Endothelial cell of umbilical vein (primary cell): ENCODE measurements around the gene DSCAML1. TPM values are rescaled to one million over a fixed set of nuclear protein-coding genes. Genes with fewer than 3 reads are reported as not detected.

Experiments used
- BruUV-seq: library from RNA; stranded (reverse); fragments of 400-500 nt; replicated peaks from 2 replicates; lab custom pipeline; 2021; lab: Mats Ljungman, UMichigan
- CTCF ChIA-PET: fragments of 300-600, 350-600 bp; sonication (Branson Sonifier 250); formaldehyde crosslinking; loops from one replicate; lab custom pipeline; 2021; ENCODE audit warnings: antibody characterized with exemption, inconsistent platforms; lab: Charles Lee
- POLR2A ChIA-PET: fragments of 300-600, 350-600 bp; sonication (Branson Sonifier 250); formaldehyde crosslinking; loops from one replicate; lab custom pipeline; 2021; ENCODE audit warnings: antibody characterized with exemption, inconsistent platforms; lab: Charles Lee
- DNase-seq: peaks from one replicate; pipeline ENCODE4 v3.0.0-alpha.2; 2011; ENCODE audit warnings: low read depth, low spot score
- FAIRE-seq: peaks from 2 replicates; lab custom pipeline; 2011; peaks lifted over from hg19 to GRCh38; lab: Jason Lieb, UNC
- H2AFZ ChIP-seq: 2 replicates; pipeline ENCODE4 v1.6.0; 2012; ENCODE audit warnings: low read depth, low read length, control low read depth, inconsistent platforms
- H3K27ac ChIP-seq: 2 replicates; pipeline ENCODE4 v1.5.1; 2011; ENCODE audit warnings: low read depth, mild to moderate bottlenecking, control low read depth, low read length, moderate library complexity; ENCODE audit not compliant: insufficient read depth
- H3K27me3 ChIP-seq, 2 experiments: 2 replicates each; pipeline versions ENCODE4 v1.6.0 to v1.6.1; 2011; ENCODE audit warnings: low read length in 2 of 2, mixed read lengths in 1 of 2; ENCODE audit not compliant: control insufficient read depth in 2 of 2, insufficient read depth in 2 of 2
- H3K36me3 ChIP-seq, 2 experiments: 2 replicates in 1 of 2; 3 replicates in 1 of 2; pipeline ENCODE4 v1.5.1; 2011; ENCODE audit warnings: low read length in 2 of 2, mild to moderate bottlenecking in 1 of 2, moderate library complexity in 1 of 2; ENCODE audit not compliant: control insufficient read depth in 2 of 2, insufficient read depth in 2 of 2; ENCODE audit errors: extremely low read depth in 1 of 2
- H3K4me1 ChIP-seq: 3 replicates; pipeline ENCODE4 v1.5.1; 2011; ENCODE audit warnings: mild to moderate bottlenecking, low read length; ENCODE audit not compliant: control insufficient read depth, insufficient read depth; ENCODE audit errors: extremely low read depth
- H3K4me2 ChIP-seq: 2 replicates; pipeline ENCODE4 v1.6.1; 2011; ENCODE audit warnings: low read length, control low read depth, mixed read lengths; ENCODE audit not compliant: insufficient read depth
- H3K4me3 ChIP-seq, 3 experiments: fragments of 200-600 bp in 1 of 3; sonication (generic), shearing (Covaris generic) in 1 of 3; replicated peaks in 1 of 3; 2 replicates each; pipeline ENCODE4 v1.5.1; 2011 to 2016; ENCODE audit warnings: control low read depth in 3 of 3, low read length in 3 of 3, mild to moderate bottlenecking in 2 of 3, inconsistent platforms in 1 of 3, low read depth in 1 of 3, moderate library complexity in 1 of 3; ENCODE audit not compliant: insufficient read depth in 1 of 3
- H3K79me2 ChIP-seq: 2 replicates; pipeline ENCODE4 v1.6.0; 2012; ENCODE audit warnings: low read length, inconsistent platforms; ENCODE audit not compliant: control insufficient read depth, insufficient read depth
- H3K9ac ChIP-seq: replicated peaks from 2 replicates; pipeline ENCODE3; 2011; ENCODE audit warnings: low read length, control low read depth; ENCODE audit not compliant: insufficient read depth; ENCODE audit errors: extremely low read depth
- H3K9me1 ChIP-seq: replicated peaks from 3 replicates; pipeline ENCODE4 v1.6.0; 2011; ENCODE audit warnings: mild to moderate bottlenecking, low read length; ENCODE audit not compliant: control insufficient read depth, insufficient read depth; ENCODE audit errors: extremely low read depth
- H3K9me3 ChIP-seq: replicated peaks from 2 replicates; pipeline ENCODE4 v1.5.1; 2012; ENCODE audit warnings: low read length, inconsistent platforms; ENCODE audit not compliant: control insufficient read depth, insufficient read depth
- H4K20me1 ChIP-seq: replicated peaks from 2 replicates; pipeline ENCODE3; 2011; ENCODE audit warnings: mild to moderate bottlenecking, low read length; ENCODE audit not compliant: control insufficient read depth, insufficient read depth; ENCODE audit errors: extremely low read depth
- EZH2 ChIP-seq: IDR thresholded peaks from 2 replicates; pipeline ENCODE4 v1.6.1; 2012; ENCODE audit warnings: borderline replicate concordance, low read depth, mild to moderate bottlenecking, moderate library complexity, low read length, inconsistent platforms; ENCODE audit not compliant: severe bottlenecking
- FOS ChIP-seq: IDR thresholded peaks from 2 replicates; pipeline ENCODE4 v1.6.1; 2011; ENCODE audit warnings: mild to moderate bottlenecking, low read length, moderate library complexity, borderline replicate concordance; ENCODE audit not compliant: insufficient read depth
- GATA2 ChIP-seq: IDR thresholded peaks from 2 replicates; pipeline ENCODE4 v1.7.0; 2011; ENCODE audit warnings: low read depth, mild to moderate bottlenecking, moderate library complexity, mixed read lengths, low read length; ENCODE audit not compliant: insufficient read length, insufficient read depth
- JUN ChIP-seq: IDR thresholded peaks from 2 replicates; pipeline ENCODE4 v1.6.1; 2011; ENCODE audit warnings: borderline replicate concordance, low read depth; ENCODE audit not compliant: insufficient read length, insufficient read depth
- MAX ChIP-seq: IDR thresholded peaks from 2 replicates; pipeline ENCODE4 v1.6.1; 2011; ENCODE audit not compliant: insufficient read depth, insufficient read length
- MYC ChIP-seq: IDR thresholded peaks from one replicate; pipeline ENCODE4 v1.6.1; 2011; ENCODE audit warnings: mild to moderate bottlenecking, low read depth, low read length
- POLR2A ChIP-seq: IDR thresholded peaks from 2 replicates; pipeline ENCODE4 v1.6.1; 2012; ENCODE audit warnings: low read depth, mild to moderate bottlenecking, control low read depth, low read length
- POLR2AphosphoS5 ChIP-seq: IDR thresholded peaks from 2 replicates; pipeline ENCODE4 v1.6.1; 2012; ENCODE audit warnings: low read depth, mild to moderate bottlenecking, control low read depth, low read length, moderate library complexity; ENCODE audit not compliant: insufficient read depth
- dilution Hi-C: fragments of 300-500 bp; cut with MboI; formaldehyde crosslinking; loops from one replicate; pipeline ENCODE4 v1.15.0; 2019; ENCODE audit warnings: low sequenced_read_pairs; ENCODE audit not compliant: extremely low pct_ligation_motif_present
- intact Hi-C: fragments of 100-400 bp; cut with micrococcal nuclease; formaldehyde crosslinking; loops from one replicate; pipeline ENCODE4 v1.10.0; 2022
- polyA plus RNA-seq, 4 experiments: library from polyadenylated mRNA; depleted of rRNA in 3 of 4; stranded (reverse) in 3 of 4; unstranded in 1 of 4; fragments of >200 nt; gene quantifications; 2 replicates each; pipeline versions ENCODE4 v1.2.1 to v1.2.3, GENCODE V29; 2011 to 2012; ENCODE audit warnings: missing spikeins in 1 of 4
- total RNA-seq: library from RNA; stranded (reverse); gene quantifications from 2 replicates; pipeline ENCODE4 v1.2.3, GENCODE V29; 2021
- TF ChIP-seq, protein P1 (sequence below), 2 donors: IDR thresholded peaks; 1 replicate in 1 of 2; 2 replicates in 1 of 2; pipeline ENCODE4 v1.5.1; 2011; ENCODE audit warnings: low read length in 2 of 2, mild to moderate bottlenecking in 2 of 2, moderate library complexity in 2 of 2, control low read depth in 1 of 2, inconsistent platforms in 1 of 2, low read depth in 1 of 2; ENCODE audit not compliant: insufficient read depth in 1 of 2; ENCODE audit errors: extremely low read depth in 1 of 2

DSCAML1 gene
- total and polyA plus RNA-seq, 2 donors (not counting 3 experiments of a cell fraction or from before 2014, with no cell fraction given): not detected

DNA sequence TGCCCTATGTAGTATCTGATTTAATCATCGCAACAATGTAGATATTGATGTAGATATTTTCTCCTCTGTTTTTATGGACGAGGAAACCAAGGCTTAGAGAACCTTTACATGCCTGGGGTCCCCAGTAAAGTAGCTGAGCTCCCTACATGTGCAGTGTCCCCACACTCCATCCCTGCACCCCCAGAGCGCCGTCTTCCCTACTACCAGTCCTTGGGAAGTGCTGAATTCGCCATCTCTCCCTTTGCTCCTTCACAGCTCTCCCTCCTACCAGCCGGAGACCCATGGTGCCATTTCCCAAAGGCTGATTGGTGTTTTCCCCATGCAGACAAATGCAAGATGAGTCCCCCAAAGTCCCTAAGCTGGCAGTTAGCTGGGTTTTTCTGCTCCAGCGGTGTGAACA lies 383.4 kb downstream of the DSCAML1 start:
- intact Hi-C loops (no loop called here), dilution Hi-C loops (no loop called here)

More for the DNA sequence above, 383.4 kb downstream of the DSCAML1 start:
- CTCF ChIA-PET: interaction anchor here (6.9 kb wide), 1 partner anchor 13 kb away, joined by 54 read pairs; no protein-coding TSS in a partner anchor
- Histone ChIP-seq H3K4me1 (no peaks in the 10 kb centered on the region), H3K4me3 (no peak overlapping the region), H3K27me3 (no peaks in the 10 kb centered on the region), H3K27ac (no peak overlapping the region), H3K4me2 (no peak overlapping the region), H3K36me3 (peaks cover 3 to 12% of the 10 kb centered on the region in 2 experiments), H3K9me3 (no peaks in the 10 kb centered on the region), H3K9ac (no peak overlapping the region), H3K79me2 (no peaks in the 10 kb centered on the region), H3K9me1 (no peaks in the 10 kb centered on the region), H2AFZ (no peak overlapping the region), H4K20me1 (no peaks in the 10 kb centered on the region)
- BruUV-seq: no TSS peak
- DNase-seq (no peak), FAIRE-seq (no peak)
- no peak for TF ChIP-seq JUN
- TF ChIP-seq MYC: no peak
- TF ChIP-seq, protein P1, sequence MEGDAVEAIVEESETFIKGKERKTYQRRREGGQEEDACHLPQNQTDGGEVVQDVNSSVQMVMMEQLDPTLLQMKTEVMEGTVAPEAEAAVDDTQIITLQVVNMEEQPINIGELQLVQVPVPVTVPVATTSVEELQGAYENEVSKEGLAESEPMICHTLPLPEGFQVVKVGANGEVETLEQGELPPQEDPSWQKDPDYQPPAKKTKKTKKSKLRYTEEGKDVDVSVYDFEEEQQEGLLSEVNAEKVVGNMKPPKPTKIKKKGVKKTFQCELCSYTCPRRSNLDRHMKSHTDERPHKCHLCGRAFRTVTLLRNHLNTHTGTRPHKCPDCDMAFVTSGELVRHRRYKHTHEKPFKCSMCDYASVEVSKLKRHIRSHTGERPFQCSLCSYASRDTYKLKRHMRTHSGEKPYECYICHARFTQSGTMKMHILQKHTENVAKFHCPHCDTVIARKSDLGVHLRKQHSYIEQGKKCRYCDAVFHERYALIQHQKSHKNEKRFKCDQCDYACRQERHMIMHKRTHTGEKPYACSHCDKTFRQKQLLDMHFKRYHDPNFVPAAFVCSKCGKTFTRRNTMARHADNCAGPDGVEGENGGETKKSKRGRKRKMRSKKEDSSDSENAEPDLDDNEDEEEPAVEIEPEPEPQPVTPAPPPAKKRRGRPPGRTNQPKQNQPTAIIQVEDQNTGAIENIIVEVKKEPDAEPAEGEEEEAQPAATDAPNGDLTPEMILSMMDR (IDR thresholded peaks at IDR 0.05; ENCODE audit: extremely low read depth in 1 of 2, insufficient read depth in 1 of 2, low read depth in 1 of 2, low read length in 2 of 2): no peak
- no peak for TF ChIP-seq POLR2A
- no peak for TF ChIP-seq EZH2
- no peak for TF ChIP-seq GATA2
- no peak for TF ChIP-seq MAX
- no peak for TF ChIP-seq FOS
- TF ChIP-seq POLR2AphosphoS5: no peak
- POLR2A ChIA-PET: no interaction called here
